Keratinocyte (primary cell): ENCODE results near the gene MRPS27. TPM values are rescaled to one million over a fixed set of nuclear protein-coding genes. Genes with fewer than 3 reads are reported as not detected.

Source experiments
- DNase-seq: peaks from one replicate; pipeline ENCODE4 v3.0.0-alpha.2; 2011; ENCODE audit warnings: low read depth, missing footprints, low spot score
- FAIRE-seq: peaks from 2 replicates; lab custom pipeline; 2011; peaks lifted over from hg19 to GRCh38; lab: Jason Lieb, UNC
- H2AFZ ChIP-seq: 2 replicates; pipeline ENCODE4 v1.6.0; 2012; ENCODE audit warnings: low read length, control low read depth, inconsistent platforms; ENCODE audit not compliant: control insufficient read depth
- H3K27ac ChIP-seq: 2 replicates; pipeline ENCODE4 v1.5.1; 2011; ENCODE audit warnings: low read length; ENCODE audit not compliant: control insufficient read depth, insufficient read depth
- H3K27me3 ChIP-seq: 3 replicates; pipeline ENCODE4 v1.6.0; 2011; ENCODE audit warnings: low read length; ENCODE audit not compliant: control insufficient read depth, insufficient read depth; ENCODE audit errors: extremely low read depth
- H3K36me3 ChIP-seq, 2 experiments: 2 replicates in 1 of 2; 3 replicates in 1 of 2; pipeline ENCODE4 v1.5.1; 2011; ENCODE audit warnings: low read length in 2 of 2, mild to moderate bottlenecking in 1 of 2; ENCODE audit not compliant: control insufficient read depth in 2 of 2, insufficient read depth in 2 of 2; ENCODE audit errors: extremely low read depth in 1 of 2
- H3K4me1 ChIP-seq: 3 replicates; pipeline ENCODE4 v1.5.1; 2011; ENCODE audit warnings: low read length; ENCODE audit not compliant: control insufficient read depth, insufficient read depth; ENCODE audit errors: extremely low read depth
- H3K4me2 ChIP-seq: 3 replicates; pipeline ENCODE4 v1.6.0; 2011; ENCODE audit warnings: low read depth, low read length; ENCODE audit not compliant: control insufficient read depth, insufficient read depth; ENCODE audit errors: extremely low read depth
- H3K4me3 ChIP-seq, 3 experiments: fragments of 200-600 bp in 1 of 3; sonication (generic) in 1 of 3; 2 replicates in 2 of 3; 3 replicates in 1 of 3; pipeline ENCODE4 v1.5.1; 2011 to 2016; ENCODE audit warnings: low read length in 3 of 3, mild to moderate bottlenecking in 3 of 3, control low read depth in 2 of 3, inconsistent platforms in 1 of 3, low read depth in 1 of 3, mixed read lengths in 1 of 3, mixed run types in 1 of 3, moderate library complexity in 1 of 3; ENCODE audit not compliant: control insufficient read depth in 2 of 3, insufficient read depth in 2 of 3; ENCODE audit errors: extremely low read depth in 1 of 3
- H3K79me2 ChIP-seq: 2 replicates; pipeline ENCODE4 v1.6.0; 2012; ENCODE audit warnings: low read length; ENCODE audit not compliant: control insufficient read depth, insufficient read depth
- H3K9ac ChIP-seq: 3 replicates; pipeline ENCODE4 v1.6.0; 2011; ENCODE audit warnings: low read length; ENCODE audit not compliant: control insufficient read depth, insufficient read depth; ENCODE audit errors: extremely low read depth
- H3K9me1 ChIP-seq: 3 replicates; pipeline ENCODE4 v1.6.0; 2011; ENCODE audit warnings: low read length; ENCODE audit not compliant: control insufficient read depth, insufficient read depth; ENCODE audit errors: extremely low read depth
- H3K9me3 ChIP-seq: 2 replicates; pipeline ENCODE4 v1.5.1; 2012; ENCODE audit warnings: low read depth, low read length; ENCODE audit not compliant: control insufficient read depth
- H4K20me1 ChIP-seq: 3 replicates; pipeline ENCODE4 v1.6.0; 2011; ENCODE audit warnings: low read length; ENCODE audit not compliant: control insufficient read depth, insufficient read depth; ENCODE audit errors: extremely low read depth
- EZH2 ChIP-seq: IDR thresholded peaks from one replicate; pipeline ENCODE4 v1.6.1; 2012; ENCODE audit warnings: inconsistent platforms, mild to moderate bottlenecking, low read length, moderate library complexity
- dilution Hi-C: fragments of 300-500 bp; cut with MboI; formaldehyde crosslinking; loops from one replicate; pipeline ENCODE4 v1.7.0; 2020; ENCODE audit warnings: low sequenced_read_pairs; ENCODE audit not compliant: extremely low pct_ligation_motif_present
- polyA plus RNA-seq, 5 experiments: library from polyadenylated mRNA; depleted of rRNA in 3 of 5; stranded (reverse) in 3 of 5; stranded (forward) in 1 of 5; unstranded in 1 of 5; fragments of >200 nt; gene quantifications; 1 replicate in 1 of 5; 2 replicates in 3 of 5; 3 replicates in 1 of 5; pipeline versions ENCODE4 v1.2.1 to v1.2.3, GENCODE V29; 2011 to 2012; ENCODE audit warnings: missing spikeins in 2 of 5, low read depth in 1 of 5, low replicate concordance in 1 of 5
- TF ChIP-seq, protein P1 (sequence below), 3 experiments: IDR thresholded peaks in 1 of 3; conservative IDR thresholded peaks in 1 of 3; optimal IDR thresholded peaks in 1 of 3; 2 replicates in 2 of 3; 3 replicates in 1 of 3; pipeline versions ENCODE3 to v1.5.1; 2011; ENCODE audit warnings: low read length in 3 of 3, mild to moderate bottlenecking in 3 of 3, moderate library complexity in 2 of 3, control low read depth in 1 of 3, inconsistent platforms in 1 of 3; ENCODE audit not compliant: insufficient read depth in 2 of 3; ENCODE audit errors: extremely low read depth in 1 of 3

Gene MRPS27
- polyA plus RNA-seq, 1 donor (not counting 4 experiments of a cell fraction or from before 2014, with no cell fraction given), result 98.7 TPM

DNA sequence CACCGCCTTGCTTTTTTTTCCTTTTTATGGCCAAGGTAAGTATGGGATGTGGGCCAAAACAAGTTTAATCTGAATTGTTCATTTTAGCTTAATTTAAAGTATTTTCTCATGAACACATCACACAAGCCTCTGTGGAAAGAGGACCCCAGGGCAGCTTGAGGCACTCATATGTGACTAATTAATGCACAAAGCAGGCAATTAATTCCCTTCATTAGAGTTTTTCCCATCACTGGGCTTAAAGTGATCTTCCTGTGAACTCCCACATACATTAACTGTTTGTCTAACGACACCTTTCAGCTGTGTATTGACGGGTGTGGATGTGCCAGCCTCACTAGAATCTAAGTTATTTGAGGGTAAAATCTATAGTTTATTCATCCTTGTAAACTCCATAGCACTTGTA, 103.3 kb downstream of the MRPS27 start:
- H3K9me1 ChIP-seq, result no peaks in the 10 kb centered on the region
- dilution Hi-C loops, result no loop called here
- H3K36me3 ChIP-seq, result peaks cover 14 to 23% of the 10 kb centered on the region in 2 experiments
- TF ChIP-seq EZH2, result no peak
- TF ChIP-seq, protein P1, sequence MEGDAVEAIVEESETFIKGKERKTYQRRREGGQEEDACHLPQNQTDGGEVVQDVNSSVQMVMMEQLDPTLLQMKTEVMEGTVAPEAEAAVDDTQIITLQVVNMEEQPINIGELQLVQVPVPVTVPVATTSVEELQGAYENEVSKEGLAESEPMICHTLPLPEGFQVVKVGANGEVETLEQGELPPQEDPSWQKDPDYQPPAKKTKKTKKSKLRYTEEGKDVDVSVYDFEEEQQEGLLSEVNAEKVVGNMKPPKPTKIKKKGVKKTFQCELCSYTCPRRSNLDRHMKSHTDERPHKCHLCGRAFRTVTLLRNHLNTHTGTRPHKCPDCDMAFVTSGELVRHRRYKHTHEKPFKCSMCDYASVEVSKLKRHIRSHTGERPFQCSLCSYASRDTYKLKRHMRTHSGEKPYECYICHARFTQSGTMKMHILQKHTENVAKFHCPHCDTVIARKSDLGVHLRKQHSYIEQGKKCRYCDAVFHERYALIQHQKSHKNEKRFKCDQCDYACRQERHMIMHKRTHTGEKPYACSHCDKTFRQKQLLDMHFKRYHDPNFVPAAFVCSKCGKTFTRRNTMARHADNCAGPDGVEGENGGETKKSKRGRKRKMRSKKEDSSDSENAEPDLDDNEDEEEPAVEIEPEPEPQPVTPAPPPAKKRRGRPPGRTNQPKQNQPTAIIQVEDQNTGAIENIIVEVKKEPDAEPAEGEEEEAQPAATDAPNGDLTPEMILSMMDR (optimal IDR thresholded peaks at IDR 0.05 in 1 of 3, IDR thresholded peaks at IDR 0.05 in 1 of 3, conservative IDR thresholded peaks at IDR 0.05 in 1 of 3; ENCODE audit: extremely low read depth in 1 of 3, insufficient read depth in 2 of 3, low read length in 3 of 3), result no peak
- no peaks in the 10 kb centered on the region for H3K27me3 ChIP-seq
- no peak overlapping the region for H2AFZ ChIP-seq
- peaks cover 5% of the 10 kb centered on the region for H3K4me1 ChIP-seq
- H4K20me1 ChIP-seq, result no peaks in the 10 kb centered on the region
- FAIRE-seq, result no peak
- no peak overlapping the region for H3K27ac ChIP-seq
- H3K79me2 ChIP-seq, result no peaks in the 10 kb centered on the region
- DNase-seq, result no peak
- H3K9me3 ChIP-seq, result no peaks in the 10 kb centered on the region
- no peak overlapping the region for H3K4me3 ChIP-seq
- H3K9ac ChIP-seq, result no peak overlapping the region
- no peak overlapping the region for H3K4me2 ChIP-seq

GRCh38 chr5:72214168-72214567, 105.9 kb downstream of the MRPS27 start:
- FAIRE-seq, result no peak
- no peak for TF ChIP-seq EZH2
- TF ChIP-seq, protein P1 (optimal IDR thresholded peaks at IDR 0.05 in 1 of 3, IDR thresholded peaks at IDR 0.05 in 1 of 3, conservative IDR thresholded peaks at IDR 0.05 in 1 of 3; ENCODE audit: extremely low read depth in 1 of 3, insufficient read depth in 2 of 3, low read length in 3 of 3), result no peak
- H3K36me3 ChIP-seq, result peaks cover 8 to 14% of the 10 kb centered on the region in 2 experiments

More at GRCh38 chr5:72214168-72214567, 105.9 kb downstream of the MRPS27 start:
- peaks cover 2% of the 10 kb centered on the region for H3K9me1 ChIP-seq
- dilution Hi-C loops, result no loop called here
- no peaks in the 10 kb centered on the region for H3K79me2 ChIP-seq
- H3K27me3 ChIP-seq, result no peaks in the 10 kb centered on the region
- DNase-seq, result no peak
- no peak overlapping the region for H3K4me2 ChIP-seq
- H4K20me1 ChIP-seq, result no peaks in the 10 kb centered on the region
- H3K9me3 ChIP-seq, result no peaks in the 10 kb centered on the region
- H2AFZ ChIP-seq, result no peak overlapping the region
- H3K4me3 ChIP-seq, result no peak overlapping the region
- no peak overlapping the region for H3K9ac ChIP-seq
- H3K27ac ChIP-seq, result no peak overlapping the region
- peaks cover 31% of the 10 kb centered on the region for H3K4me1 ChIP-seq
